HUES6 (cell line): Measurements from ENCODE around the gene PLPP6.
"Not testable (repeated sequence)": the region's sequence is repeated elsewhere in the genome, so short reads cannot be mapped to it uniquely, and the experiment has no call there.

Experiments used
- H3K27ac ChIP-seq: 2 replicates; pipeline ENCODE4 v1.7.0; 2013; ENCODE audit warnings: low read depth, mild to moderate bottlenecking, low read length, inconsistent platforms
- H3K27me3 ChIP-seq: 2 replicates; pipeline ENCODE4 v1.6.1; 2013; ENCODE audit warnings: low read length; ENCODE audit not compliant: control insufficient read depth, insufficient read depth
- H3K36me3 ChIP-seq: 2 replicates; pipeline ENCODE4 v1.6.1; 2013; ENCODE audit warnings: low read length; ENCODE audit not compliant: control insufficient read depth, insufficient read depth
- H3K4me1 ChIP-seq: 2 replicates; pipeline ENCODE4 v1.6.1; 2013; ENCODE audit warnings: low read length; ENCODE audit not compliant: control insufficient read depth, insufficient read depth
- H3K4me3 ChIP-seq: 2 replicates; pipeline ENCODE4 v1.5.1; 2013; ENCODE audit warnings: low read depth, low read length
- H3K9ac ChIP-seq: one replicate; pipeline ENCODE4 v1.6.1; 2013; ENCODE audit warnings: mild to moderate bottlenecking, low read length
- H3K9me3 ChIP-seq: 2 replicates; pipeline ENCODE4 v1.6.1; 2013; ENCODE audit warnings: low read depth, low read length; ENCODE audit not compliant: control insufficient read depth, insufficient read depth

The PLPP6 gene

DNA sequence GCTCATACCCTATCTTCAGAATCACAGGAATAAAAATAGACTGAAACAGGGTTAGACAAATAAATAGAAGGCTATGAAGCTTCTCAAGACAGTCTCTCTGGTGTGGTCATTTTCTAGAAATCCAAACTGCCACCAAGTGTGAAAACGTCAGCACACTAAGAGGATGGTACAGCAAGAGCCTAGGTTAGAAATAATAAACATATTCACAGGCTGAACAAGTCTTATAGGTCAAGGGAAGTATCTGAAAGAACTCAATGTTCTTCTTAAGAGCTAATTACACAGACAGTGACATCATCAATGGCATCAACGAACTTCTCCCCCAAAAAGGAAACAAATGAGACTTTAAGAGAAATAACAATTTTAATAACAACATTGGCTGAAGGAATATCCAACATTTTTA is 22.7 kb upstream of the PLPP6 start:
- Histone ChIP-seq H3K9me3 (no peaks in the 10 kb centered on the region), H3K36me3 (no peaks in the 10 kb centered on the region), H3K27me3 (no peaks in the 10 kb centered on the region), H3K4me1 (peaks cover 5% of the 10 kb centered on the region; the same call in 1 of the 2 replicates), H3K9ac (no peak overlapping the region), H3K4me3 (no peak overlapping the region), H3K27ac (no peak overlapping the region)

DNA sequence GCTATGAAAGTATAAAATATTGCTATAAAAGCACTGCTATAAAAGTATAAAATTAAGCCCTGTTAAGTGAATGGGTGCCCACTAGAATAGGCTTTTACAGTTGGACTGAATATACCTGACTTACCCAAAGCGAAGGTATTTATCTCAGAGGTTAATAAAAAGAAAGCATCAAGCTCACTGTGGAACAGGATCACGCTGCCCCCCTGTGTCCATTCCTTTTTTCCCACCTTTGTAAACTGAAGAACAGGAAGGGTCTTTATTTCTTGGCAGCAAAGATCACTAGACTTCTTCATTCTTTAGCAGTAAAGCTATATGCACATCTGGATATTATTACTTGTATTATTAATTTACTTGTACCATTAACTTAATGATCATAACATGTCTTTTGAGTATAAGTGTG is 22.1 kb upstream of the PLPP6 start:
- H3K4me3 ChIP-seq, result no peak overlapping the region

DNA sequence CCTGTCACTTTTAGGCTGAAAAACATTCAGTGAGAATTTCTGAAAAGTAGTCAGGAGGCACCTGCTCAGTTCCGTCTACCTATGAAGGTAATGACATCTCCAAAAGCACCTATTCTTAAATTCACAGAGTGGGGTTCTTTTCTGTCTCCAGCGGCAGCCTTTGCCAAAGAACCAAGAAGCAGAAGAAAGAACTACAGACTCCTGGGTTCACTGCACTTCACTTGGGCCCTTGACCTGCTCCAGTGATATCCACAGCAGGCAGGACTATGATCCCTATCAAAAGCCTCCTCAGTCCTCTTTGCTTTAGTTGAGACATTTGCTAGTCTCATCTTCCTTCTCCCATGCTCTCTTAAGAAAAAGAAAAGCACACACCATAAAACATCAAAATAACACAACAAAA is 19.7 kb upstream of the PLPP6 start:
- H3K27me3 ChIP-seq, result no peaks in the 10 kb centered on the region

More for the DNA sequence above, 22.1 kb upstream of the PLPP6 start:
- Histone ChIP-seq H3K27me3 (no peaks in the 10 kb centered on the region), H3K27ac (no peak overlapping the region), H3K9ac (no peak overlapping the region), H3K4me1 (peaks cover 5% of the 10 kb centered on the region; the same call in 1 of the 2 replicates), H3K9me3 (no peaks in the 10 kb centered on the region), H3K36me3 (no peaks in the 10 kb centered on the region)

DNA sequence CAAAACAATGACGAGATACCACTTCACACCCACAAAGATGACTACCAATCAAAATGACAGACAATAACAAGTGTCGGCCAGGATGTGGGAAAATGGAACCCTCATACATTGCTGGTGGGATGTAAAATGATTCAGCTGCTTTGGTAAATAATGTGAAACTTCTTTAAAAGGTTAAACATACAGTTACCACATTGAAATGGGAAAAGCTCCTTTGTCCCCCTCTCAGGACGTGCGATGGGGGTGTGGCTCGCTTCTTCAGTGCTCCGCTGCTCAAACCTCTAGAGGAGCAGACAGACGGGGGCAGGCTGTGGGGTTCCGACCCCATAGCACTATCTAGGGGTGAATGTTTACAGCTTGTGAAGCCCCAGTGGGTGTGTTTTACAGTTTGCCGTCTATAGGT is 8.0 kb upstream of the PLPP6 start:
- Histone ChIP-seq H3K27me3 (no peaks in the 10 kb centered on the region), H3K9ac (no peak overlapping the region), H3K36me3 (no peaks in the 10 kb centered on the region), H3K4me3 (no peak overlapping the region), H3K4me1 (peaks cover 8% of the 10 kb centered on the region; the same call in 1 of the 2 replicates), H3K27ac (no peak overlapping the region), H3K9me3 (no peaks in the 10 kb centered on the region)

More for the DNA sequence above, 19.7 kb upstream of the PLPP6 start:
- no peak overlapping the region for H3K4me3 ChIP-seq
- no peak overlapping the region for H3K27ac ChIP-seq
- peaks cover 5% of the 10 kb centered on the region; the same call in 1 of the 2 replicates for H3K4me1 ChIP-seq
- no peaks in the 10 kb centered on the region for H3K9me3 ChIP-seq
- H3K9ac ChIP-seq, result no peak overlapping the region
- no peaks in the 10 kb centered on the region for H3K36me3 ChIP-seq

DNA sequence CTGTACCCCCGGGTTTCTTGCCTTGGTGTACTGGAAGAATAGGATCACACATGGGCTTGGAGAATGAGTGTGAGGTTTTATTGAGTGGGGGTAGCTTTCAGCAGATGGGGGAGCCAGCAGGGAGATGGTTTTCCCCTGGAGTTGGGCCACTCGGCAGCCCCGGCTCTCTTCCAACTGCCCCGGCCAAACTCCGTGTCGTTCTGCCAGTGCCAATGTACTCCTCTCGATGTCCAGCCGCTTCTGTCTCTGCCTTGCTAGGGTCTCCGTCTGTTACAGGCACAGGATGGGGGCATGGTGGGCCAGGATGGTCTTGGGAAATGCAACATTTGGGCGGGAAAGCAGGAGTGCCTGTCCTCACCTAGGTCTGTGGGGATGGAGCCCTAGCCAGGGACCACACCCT is 7.6 kb upstream of the PLPP6 start:
- H3K4me1 ChIP-seq, result peaks cover 8% of the 10 kb centered on the region; the same call in 1 of the 2 replicates
- no peak overlapping the region for H3K9ac ChIP-seq
- H3K27me3 ChIP-seq, result no peaks in the 10 kb centered on the region
- no peak overlapping the region for H3K4me3 ChIP-seq
- no peaks in the 10 kb centered on the region for H3K9me3 ChIP-seq
- no peaks in the 10 kb centered on the region for H3K36me3 ChIP-seq
- H3K27ac ChIP-seq, result no peak overlapping the region

DNA sequence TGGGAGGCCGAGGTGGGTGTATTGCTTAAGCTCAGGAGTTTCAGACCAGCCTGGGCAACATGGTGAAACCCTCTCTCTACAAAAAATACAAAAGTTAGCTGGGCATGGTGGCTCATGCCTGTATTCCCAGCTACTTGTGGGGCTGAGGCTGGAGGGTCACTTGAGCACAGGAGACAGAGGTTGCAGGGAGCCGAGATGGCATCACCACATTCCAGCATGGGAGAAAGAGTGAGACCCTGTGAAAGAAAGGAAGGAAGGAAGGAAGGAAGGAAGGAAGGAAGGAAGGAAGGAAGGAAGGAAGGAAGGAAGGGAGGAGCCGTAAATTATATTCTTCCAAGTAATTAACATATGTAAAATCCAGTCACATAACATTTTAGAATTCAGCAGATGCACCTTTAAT is 5.9 kb upstream of the PLPP6 start:
- H3K9ac ChIP-seq, H3K4me3 ChIP-seq, H3K36me3 ChIP-seq, H3K4me1 ChIP-seq, H3K9me3 ChIP-seq, H3K27me3 ChIP-seq, H3K27ac ChIP-seq: not testable (repeated sequence)

DNA sequence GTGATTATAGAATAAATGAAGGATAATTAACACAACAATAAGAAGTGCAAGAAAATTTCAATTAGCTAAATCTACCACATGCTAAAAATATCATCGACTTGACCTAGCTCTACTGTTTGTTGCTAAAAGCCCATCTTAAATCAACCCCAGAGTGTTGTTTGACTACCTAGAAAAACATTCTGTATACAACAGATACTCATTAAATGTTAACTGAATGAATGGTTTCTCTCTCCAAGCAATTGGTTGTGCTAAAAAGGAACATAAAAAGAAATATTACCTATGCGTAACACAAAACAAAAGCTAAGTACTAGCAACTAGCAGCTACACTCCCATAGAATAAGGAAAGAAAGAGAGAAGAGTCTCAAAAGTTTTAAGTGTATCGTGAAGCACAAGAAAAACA is 5.5 kb upstream of the PLPP6 start:
- Histone ChIP-seq H3K27me3 (no peaks in the 10 kb centered on the region), H3K4me1 (peaks cover 8% of the 10 kb centered on the region; the same call in 1 of the 2 replicates), H3K9ac (no peak overlapping the region), H3K36me3 (no peaks in the 10 kb centered on the region), H3K4me3 (no peak overlapping the region), H3K27ac (no peak overlapping the region), H3K9me3 (no peaks in the 10 kb centered on the region)

DNA sequence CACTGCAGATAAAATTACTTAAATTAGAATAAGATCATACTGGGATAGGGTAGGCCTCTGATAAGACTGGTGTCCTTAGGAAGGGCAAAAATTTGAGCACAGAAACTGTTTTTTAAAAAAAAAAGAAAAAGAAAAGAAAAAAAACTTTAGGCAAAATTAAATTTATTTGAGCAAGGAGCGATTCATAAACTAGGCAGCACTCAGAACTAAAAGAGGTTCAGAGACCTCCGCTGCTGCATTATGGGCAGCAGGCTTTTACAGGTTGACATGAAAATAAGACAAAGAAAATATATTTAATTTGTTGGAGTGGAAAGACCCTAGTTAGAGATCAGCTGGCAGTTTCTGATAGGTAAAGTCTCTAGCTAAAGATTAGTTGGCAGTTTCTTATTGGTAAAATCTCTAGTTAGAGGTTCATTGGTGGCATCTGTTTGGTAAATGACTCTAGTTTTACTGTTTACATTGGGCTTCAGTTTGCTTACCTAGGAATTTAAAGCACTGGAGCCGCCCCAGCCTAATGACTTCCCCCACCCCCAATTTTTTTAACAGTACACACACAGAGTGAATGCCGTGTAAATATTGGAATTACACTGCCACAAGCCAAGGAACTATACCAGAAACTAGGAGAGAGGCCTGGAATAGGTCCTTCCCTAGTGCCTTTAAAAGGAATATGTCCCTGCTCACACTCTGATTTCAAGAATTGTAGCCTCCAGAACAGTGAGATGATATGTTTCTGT is 4.5 kb upstream of the PLPP6 start:
- Histone ChIP-seq H3K27me3 (no peaks in the 10 kb centered on the region), H3K4me1 (peaks cover 8% of the 10 kb centered on the region; the same call in 1 of the 2 replicates), H3K9ac (no peak overlapping the region), H3K9me3 (no peaks in the 10 kb centered on the region), H3K36me3 (no peaks in the 10 kb centered on the region), H3K27ac (no peak overlapping the region), H3K4me3 (no peak overlapping the region)

DNA sequence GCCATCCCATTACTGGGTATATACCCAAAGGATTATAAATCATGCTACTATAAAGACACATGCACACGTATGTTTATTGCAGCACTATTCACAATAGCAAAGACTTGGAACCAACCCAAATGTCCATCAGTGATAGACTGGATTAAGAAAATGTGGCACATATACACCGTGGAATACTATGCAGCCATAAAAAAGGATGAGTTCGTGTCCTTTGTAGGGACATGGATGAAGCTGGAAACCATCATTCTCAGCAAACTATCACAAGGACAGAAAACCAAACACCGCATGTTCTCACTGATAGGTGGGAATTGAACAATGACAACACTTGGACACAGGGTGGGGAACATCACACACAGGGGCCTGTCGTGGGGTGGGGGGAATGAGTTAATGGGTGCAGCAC is 1.4 kb upstream of the PLPP6 start:
- not testable (repeated sequence) for H3K27ac ChIP-seq, H3K9me3 ChIP-seq
- peaks cover 34% of the 10 kb centered on the region for H3K4me1 ChIP-seq

DNA sequence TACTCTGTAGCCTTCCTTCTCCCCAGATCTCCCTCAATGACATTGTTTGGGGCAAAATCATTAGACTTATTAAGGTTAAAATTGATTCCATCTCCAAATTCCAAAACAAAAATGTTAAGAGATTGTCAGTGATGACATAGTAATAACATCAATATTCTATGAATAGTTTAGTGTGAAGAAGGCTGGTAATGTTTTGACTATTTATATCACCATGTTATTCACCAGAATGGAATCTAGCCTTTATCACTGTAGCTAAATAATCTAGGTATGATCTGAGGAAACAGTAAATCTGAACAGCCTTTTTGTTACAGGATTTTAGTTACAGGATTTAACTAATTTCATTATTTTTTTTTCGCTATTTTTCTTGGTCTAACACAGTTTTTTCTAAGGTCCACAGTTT is 929 bp upstream of the PLPP6 start:
- Histone ChIP-seq H3K36me3 (no peaks in the 10 kb centered on the region), H3K4me3 (peak overlapping the region; percentile 80), H3K27me3 (no peaks in the 10 kb centered on the region), H3K9ac (no peak overlapping the region), H3K27ac (no peak overlapping the region), H3K9me3 (no peaks in the 10 kb centered on the region), H3K4me1 (peaks cover 39% of the 10 kb centered on the region)

More for the DNA sequence above, 1.4 kb upstream of the PLPP6 start:
- H3K36me3 ChIP-seq, H3K4me3 ChIP-seq, H3K27me3 ChIP-seq, H3K9ac ChIP-seq: not testable (repeated sequence)

DNA sequence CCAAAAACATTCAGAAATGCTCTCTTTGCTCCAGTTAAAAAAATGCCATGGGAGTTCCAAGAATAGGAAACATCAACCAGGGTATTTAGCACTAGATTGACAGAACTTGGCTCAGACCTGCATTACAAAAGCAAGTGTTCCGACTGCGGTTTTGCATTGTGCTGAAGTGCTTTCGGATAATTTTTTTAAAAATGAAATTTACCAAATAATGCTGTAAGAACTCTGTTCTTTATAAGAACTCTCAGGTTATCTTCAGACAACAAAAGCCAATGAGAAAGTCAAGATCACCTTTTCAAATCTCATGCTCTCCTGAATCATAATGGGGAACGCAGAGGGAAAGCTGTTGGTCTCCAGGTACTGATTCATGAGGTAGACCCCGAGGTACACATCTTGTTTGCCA is 483 bp upstream of the PLPP6 start:
- Histone ChIP-seq H3K4me1 (peaks cover 35% of the 10 kb centered on the region), H3K27ac (no peak overlapping the region), H3K9me3 (no peaks in the 10 kb centered on the region), H3K36me3 (no peaks in the 10 kb centered on the region), H3K9ac (peak overlapping the region; percentile 31), H3K27me3 (0 out of 2 replicates have a peak, but pooled peaks cover 2% of the 10 kb centered on the region), H3K4me3 (peak overlapping the region; percentile 80)
